GM13977 (cell line): ENCODE results near the gene EXOC2.

Source experiments
- DNase-seq: peaks from one replicate; pipeline ENCODE4 v3.0.0; 2012; ENCODE audit warnings: low spot score
- in situ Hi-C: fragments of 300-500 bp; cut with MboI; formaldehyde crosslinking; loops from one replicate; pipeline ENCODE4 v1.12.0; 2022; ENCODE audit warnings: low sequenced_read_pairs, low pct_unique_long_range_greater_than_20kb, mixed read lengths, inconsistent platforms; ENCODE audit not compliant: unreplicated experiment
- TF ChIP-seq, protein P1 (sequence below): IDR thresholded peaks from 2 replicates; pipeline ENCODE4 v1.5.1; 2012; ENCODE audit warnings: mild to moderate bottlenecking, control low read depth; ENCODE audit not compliant: insufficient read depth; ENCODE audit errors: extremely low read depth, missing control alignments

The EXOC2 gene

DNA sequence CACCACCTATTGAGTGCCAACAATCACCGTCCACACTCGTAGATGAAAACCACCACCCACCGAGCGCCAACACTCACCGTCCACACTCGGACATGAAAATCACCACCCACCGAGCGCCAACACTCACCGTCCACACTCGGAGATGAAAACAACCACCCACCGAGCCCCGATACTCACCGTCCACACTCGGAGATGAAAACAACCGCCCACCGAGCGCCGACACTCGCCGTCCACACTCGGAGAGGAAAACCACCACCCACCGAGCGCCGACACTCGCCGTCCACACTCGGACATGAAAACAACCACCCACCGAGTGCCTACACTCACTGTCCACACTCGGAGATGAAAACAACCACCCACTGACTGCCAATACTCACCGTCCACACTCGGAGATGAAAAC, 172.1 kb downstream of the EXOC2 start:
- in situ Hi-C loops: no loop called here
- TF ChIP-seq, protein P1, sequence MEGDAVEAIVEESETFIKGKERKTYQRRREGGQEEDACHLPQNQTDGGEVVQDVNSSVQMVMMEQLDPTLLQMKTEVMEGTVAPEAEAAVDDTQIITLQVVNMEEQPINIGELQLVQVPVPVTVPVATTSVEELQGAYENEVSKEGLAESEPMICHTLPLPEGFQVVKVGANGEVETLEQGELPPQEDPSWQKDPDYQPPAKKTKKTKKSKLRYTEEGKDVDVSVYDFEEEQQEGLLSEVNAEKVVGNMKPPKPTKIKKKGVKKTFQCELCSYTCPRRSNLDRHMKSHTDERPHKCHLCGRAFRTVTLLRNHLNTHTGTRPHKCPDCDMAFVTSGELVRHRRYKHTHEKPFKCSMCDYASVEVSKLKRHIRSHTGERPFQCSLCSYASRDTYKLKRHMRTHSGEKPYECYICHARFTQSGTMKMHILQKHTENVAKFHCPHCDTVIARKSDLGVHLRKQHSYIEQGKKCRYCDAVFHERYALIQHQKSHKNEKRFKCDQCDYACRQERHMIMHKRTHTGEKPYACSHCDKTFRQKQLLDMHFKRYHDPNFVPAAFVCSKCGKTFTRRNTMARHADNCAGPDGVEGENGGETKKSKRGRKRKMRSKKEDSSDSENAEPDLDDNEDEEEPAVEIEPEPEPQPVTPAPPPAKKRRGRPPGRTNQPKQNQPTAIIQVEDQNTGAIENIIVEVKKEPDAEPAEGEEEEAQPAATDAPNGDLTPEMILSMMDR: no peak
- DNase-seq: no peak

DNA sequence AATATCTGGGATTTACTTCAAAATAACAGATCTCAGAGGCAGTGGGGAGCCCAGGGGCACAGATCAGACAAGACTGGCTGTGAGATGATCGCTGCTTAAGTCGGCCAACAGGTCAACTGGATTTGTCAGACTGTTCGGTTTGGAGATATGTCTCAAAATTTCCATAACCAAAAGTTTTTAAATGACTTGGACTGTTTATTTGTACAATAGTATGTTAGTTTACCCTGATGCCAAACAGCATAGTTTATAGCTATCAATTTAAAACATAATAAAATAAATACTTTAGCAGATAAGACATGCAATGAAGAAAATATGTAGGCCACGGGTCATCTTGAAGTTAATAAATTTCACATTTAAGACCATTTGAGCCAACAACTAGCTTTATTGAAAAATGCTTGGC, 174.7 kb downstream of the EXOC2 start:
- TF ChIP-seq, protein P1: no peak
- no peak for DNase-seq
- in situ Hi-C loops: no loop called here

DNA sequence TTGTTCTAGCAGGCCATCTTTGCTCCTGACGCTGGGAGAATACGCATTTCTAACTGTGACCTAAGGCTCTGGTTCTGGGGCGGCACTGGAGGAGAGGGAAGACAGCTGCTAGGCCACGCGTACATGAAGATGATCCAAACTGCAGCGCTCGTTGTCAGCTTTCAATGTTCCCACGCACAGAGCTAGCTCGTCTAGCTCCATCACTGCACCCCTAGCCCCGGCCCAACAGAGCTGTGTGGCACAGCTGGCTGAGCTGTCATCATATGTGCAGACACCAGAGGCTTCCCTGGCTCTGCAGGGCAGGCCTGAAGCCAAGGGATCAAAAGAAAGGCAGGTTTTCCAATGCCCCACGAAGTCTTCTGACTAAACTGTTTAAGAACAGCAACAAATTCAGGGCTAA, 176.7 kb downstream of the EXOC2 start:
- TF ChIP-seq, protein P1: no peak
- no peak for DNase-seq
- in situ Hi-C loops: no loop called here

DNA sequence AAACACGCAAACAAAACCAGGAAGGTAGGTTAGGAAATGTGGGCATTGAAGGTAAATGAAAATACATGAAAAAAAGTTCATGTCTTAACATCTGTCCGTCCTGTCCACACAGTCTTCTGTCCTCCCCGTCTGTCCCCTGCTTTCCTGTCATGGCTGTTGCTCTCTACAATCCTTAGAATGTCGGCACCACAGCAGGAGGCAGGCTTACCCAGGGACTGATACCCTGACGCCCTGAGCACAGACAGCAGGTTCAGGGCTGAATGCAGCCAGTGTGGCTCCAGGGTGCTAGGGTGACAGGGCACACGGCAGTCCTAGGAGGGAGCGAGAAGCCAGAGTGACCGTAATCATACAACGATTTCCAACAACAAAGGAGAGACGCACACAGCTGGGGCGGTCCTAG, 177.7 kb downstream of the EXOC2 start:
- in situ Hi-C loops: no loop called here
- TF ChIP-seq, protein P1: no peak
- no peak for DNase-seq

DNA sequence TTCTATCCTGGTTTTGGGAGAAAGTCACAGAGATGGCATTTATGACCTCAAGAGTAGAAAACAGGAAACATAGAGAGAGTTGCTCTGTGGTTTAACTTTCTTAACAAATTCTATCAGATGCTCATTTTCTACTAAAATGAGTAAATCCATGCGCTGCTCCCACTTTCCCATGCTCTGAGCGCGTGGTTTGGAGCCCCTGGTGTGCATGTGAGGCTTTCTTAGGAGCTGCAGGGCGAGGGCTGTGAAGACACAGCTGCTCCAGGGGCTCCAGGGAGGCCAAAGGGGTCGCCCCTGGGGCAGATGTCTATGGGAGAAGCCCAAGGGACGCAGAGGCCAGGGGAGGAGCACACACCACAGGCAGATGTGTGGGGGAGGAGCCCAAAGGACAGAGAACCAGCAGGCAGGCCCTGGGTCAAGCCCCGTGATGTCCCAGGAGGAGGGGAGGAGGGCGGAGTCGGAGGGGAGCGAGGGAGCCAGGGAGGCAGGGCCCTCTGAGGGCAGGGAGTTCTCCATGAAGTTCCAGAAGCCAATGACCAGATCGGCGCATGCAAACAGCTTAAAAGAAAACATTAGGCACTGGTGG, 178.5 kb downstream of the EXOC2 start:
- in situ Hi-C loops: no loop called here
- TF ChIP-seq, protein P1: no peak
- DNase-seq: no peak

DNA sequence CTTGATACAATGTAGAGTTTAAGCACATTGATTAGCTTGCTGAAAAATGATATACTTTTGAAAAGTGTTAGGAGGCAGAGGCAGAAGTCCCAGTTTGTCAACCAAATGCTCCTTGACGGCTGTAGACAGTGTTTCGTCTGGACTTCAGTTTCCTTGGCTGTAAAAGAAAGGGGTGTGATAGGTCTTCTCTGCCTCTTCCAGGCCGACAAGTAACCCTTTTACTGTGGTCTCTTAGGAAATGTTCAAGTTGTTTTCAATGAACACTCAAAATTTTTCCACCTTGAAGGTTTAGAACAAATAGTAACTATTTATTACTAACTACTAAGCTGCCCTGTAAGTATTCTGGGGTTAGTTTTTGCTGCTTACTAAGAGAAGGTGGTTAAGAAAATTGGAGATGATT, 179.0 kb downstream of the EXOC2 start:
- no peak for DNase-seq
- TF ChIP-seq, protein P1: no peak
- in situ Hi-C loops: no loop called here

DNA sequence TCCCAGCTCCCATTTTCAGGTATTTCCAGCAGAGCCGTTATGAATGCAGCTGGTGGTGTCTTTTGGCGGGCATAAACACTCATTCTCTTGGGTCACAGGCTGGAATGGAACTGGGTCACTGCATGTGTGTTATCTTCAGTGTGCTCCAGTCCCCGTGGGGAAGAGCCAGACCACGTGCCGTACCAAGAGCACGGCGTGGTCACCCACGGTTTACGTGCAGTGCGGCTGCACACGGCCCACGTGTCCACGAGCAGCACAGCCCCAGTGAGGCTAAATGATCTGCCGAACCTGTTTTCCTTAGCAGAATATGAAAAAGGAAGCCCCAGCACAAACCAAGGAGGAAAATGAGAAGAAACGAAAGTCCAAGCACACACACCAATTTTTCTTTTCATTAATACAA, 179.9 kb downstream of the EXOC2 start:
- in situ Hi-C loops: no loop called here
- TF ChIP-seq, protein P1: no peak
- no peak for DNase-seq
